ENCODE results near the gene ODAD2. TPM values are rescaled to one million over a fixed set of nuclear protein-coding genes. Genes with fewer than 3 reads are reported as not detected.

Gene ODAD2
- total and polyA plus RNA-seq, 2 donors from 2014 or later = 0.28 to 0.44 TPM

- intact Hi-C loops (cut with DNase I) = no loop called here
- no peak for TF ChIP-seq CTCF (IDR thresholded peaks at IDR 0.05; ENCODE audit: borderline replicate concordance, extremely low read depth, insufficient read depth)
- no peaks in the 10 kb centered on the region for H3K4me1 ChIP-seq (ENCODE audit: control insufficient read depth in 2 of 3, insufficient read depth in 2 of 3, low read depth in 1 of 3, low read length in 3 of 3)
Observed at GRCh38 chr10:27893358-27893954, 105.4 kb downstream of the ODAD2 start.

GRCh38 chr10:27890971-27891370, 107.9 kb downstream of the ODAD2 start:
- no peak for TF ChIP-seq CTCF (IDR thresholded peaks at IDR 0.05; ENCODE audit: borderline replicate concordance, extremely low read depth, insufficient read depth)
- intact Hi-C loops (cut with DNase I) = no loop called here
- Histone ChIP-seq H3K27me3 (ENCODE audit: control insufficient read depth, insufficient read depth, low read length) (no peaks in the 10 kb centered on the region), H3K27ac (ENCODE audit: low read depth in 2 of 2, low read length in 2 of 2) (no peak overlapping the region), H3K4me3 (ENCODE audit: low read length in 3 of 3) (no peak overlapping the region), H3K9me3 (ENCODE audit: control insufficient read depth in 2 of 3, insufficient read depth in 1 of 3, low read length in 3 of 3) (no peaks in the 10 kb centered on the region), H3K9ac (ENCODE audit: low read length in 3 of 3) (no peak overlapping the region), H3K36me3 (ENCODE audit: control insufficient read depth in 2 of 3, insufficient read depth in 3 of 3, low read length in 3 of 3) (no peaks in the 10 kb centered on the region), H3K4me1 (ENCODE audit: control insufficient read depth in 2 of 3, insufficient read depth in 2 of 3, low read depth in 1 of 3, low read length in 3 of 3) (no peaks in the 10 kb centered on the region)
- FAIRE-seq (no peak), DNase-seq (peak in 1 of 5 donors; percentile 12)

More at GRCh38 chr10:27893358-27893954, 105.4 kb downstream of the ODAD2 start:
- FAIRE-seq = no peak
- Histone ChIP-seq H3K36me3 (ENCODE audit: control insufficient read depth in 2 of 3, insufficient read depth in 3 of 3, low read length in 3 of 3) (no peaks in the 10 kb centered on the region), H3K27me3 (ENCODE audit: control insufficient read depth, insufficient read depth, low read length) (no peaks in the 10 kb centered on the region), H3K27ac (ENCODE audit: low read depth in 2 of 2, low read length in 2 of 2) (no peak overlapping the region), H3K4me3 (ENCODE audit: low read length in 3 of 3) (no peak overlapping the region), H3K9me3 (ENCODE audit: control insufficient read depth in 2 of 3, insufficient read depth in 1 of 3, low read length in 3 of 3) (no peaks in the 10 kb centered on the region), H3K9ac (ENCODE audit: low read length in 3 of 3) (no peak overlapping the region)
- DNase-seq = no peak

GRCh38 chr10:27889518-27889917, 109.4 kb downstream of the ODAD2 start:
- no peaks in the 10 kb centered on the region for H3K4me1 ChIP-seq (ENCODE audit: control insufficient read depth in 2 of 3, insufficient read depth in 2 of 3, low read depth in 1 of 3, low read length in 3 of 3)
- no peaks in the 10 kb centered on the region for H3K27me3 ChIP-seq (ENCODE audit: control insufficient read depth, insufficient read depth, low read length)
- no peak overlapping the region for H3K27ac ChIP-seq (ENCODE audit: low read depth in 2 of 2, low read length in 2 of 2)
- H3K36me3 ChIP-seq (ENCODE audit: control insufficient read depth in 2 of 3, insufficient read depth in 3 of 3, low read length in 3 of 3) = no peaks in the 10 kb centered on the region
- intact Hi-C loops (cut with DNase I) = no loop called here
- no peak for TF ChIP-seq CTCF (IDR thresholded peaks at IDR 0.05; ENCODE audit: borderline replicate concordance, extremely low read depth, insufficient read depth)
- no peak for DNase-seq
- FAIRE-seq = no peak
- H3K9ac ChIP-seq (ENCODE audit: low read length in 3 of 3) = no peak overlapping the region
- H3K9me3 ChIP-seq (ENCODE audit: control insufficient read depth in 2 of 3, insufficient read depth in 1 of 3, low read length in 3 of 3) = no peaks in the 10 kb centered on the region
- no peak overlapping the region for H3K4me3 ChIP-seq (ENCODE audit: low read length in 3 of 3)

Measured in kidney (tissue), 14 donors.